ENCODE measurements around the gene RAG2.
"Not testable (repeated sequence)": the region's sequence is repeated elsewhere in the genome, so short reads cannot be mapped to it uniquely, and the experiment has no call there.

The RAG2 gene

DNA sequence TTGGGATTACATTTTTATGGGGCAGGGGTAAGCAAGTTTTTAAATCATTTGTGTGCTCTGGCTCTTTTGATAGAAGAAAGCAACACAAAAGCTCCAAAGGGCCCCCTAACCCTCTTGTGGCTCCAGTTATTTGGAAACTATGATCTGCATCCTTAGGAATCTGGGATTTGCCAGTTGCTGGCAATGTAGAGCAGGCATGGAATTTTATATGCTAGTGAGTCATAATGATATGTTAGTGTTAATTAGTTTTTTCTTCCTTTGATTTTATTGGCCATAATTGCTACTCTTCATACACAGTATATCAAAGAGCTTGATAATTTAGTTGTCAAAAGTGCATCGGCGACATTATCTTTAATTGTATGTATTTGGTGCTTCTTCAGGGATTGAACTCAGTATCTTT lies 20.2 kb downstream of the RAG2 start:
- ATAC-seq: no peak
- Mint-ChIP-seq H3K4me3 (no peak overlapping the region), H3K27ac (no peak overlapping the region), H3K36me3 (no peaks in the 10 kb centered on the region), H3K27me3 (peaks cover 16% of the 10 kb centered on the region), H3K9me3 (peaks cover 6% of the 10 kb centered on the region), H3K4me1 (no peaks in the 10 kb centered on the region)

DNA sequence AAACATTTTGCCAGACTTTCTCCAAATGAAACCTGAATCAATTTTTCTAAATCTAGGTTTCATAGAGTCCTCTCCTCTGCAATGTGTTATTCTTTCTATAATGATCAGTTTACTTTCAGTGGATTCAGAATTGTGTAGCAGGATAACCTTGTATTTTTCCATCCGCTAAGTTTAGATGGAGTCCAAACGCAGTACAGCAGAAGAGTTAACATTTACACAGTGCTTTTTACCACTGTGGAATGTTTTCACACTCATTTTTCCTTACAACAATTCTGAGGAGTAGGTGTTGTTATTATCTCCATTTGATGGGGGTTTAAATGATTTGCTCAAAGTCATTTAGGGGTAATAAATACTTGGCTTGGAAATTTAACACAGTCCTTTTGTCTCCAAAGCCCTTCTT lies 20.7 kb downstream of the RAG2 start:
- no peak overlapping the region for H3K27ac Mint-ChIP-seq
- peaks cover 18% of the 10 kb centered on the region for H3K27me3 Mint-ChIP-seq
- no peak overlapping the region for H3K4me3 Mint-ChIP-seq
- no peak for ATAC-seq
- peaks cover 6% of the 10 kb centered on the region for H3K9me3 Mint-ChIP-seq
- H3K4me1 Mint-ChIP-seq: no peaks in the 10 kb centered on the region
- H3K36me3 Mint-ChIP-seq: no peaks in the 10 kb centered on the region

DNA sequence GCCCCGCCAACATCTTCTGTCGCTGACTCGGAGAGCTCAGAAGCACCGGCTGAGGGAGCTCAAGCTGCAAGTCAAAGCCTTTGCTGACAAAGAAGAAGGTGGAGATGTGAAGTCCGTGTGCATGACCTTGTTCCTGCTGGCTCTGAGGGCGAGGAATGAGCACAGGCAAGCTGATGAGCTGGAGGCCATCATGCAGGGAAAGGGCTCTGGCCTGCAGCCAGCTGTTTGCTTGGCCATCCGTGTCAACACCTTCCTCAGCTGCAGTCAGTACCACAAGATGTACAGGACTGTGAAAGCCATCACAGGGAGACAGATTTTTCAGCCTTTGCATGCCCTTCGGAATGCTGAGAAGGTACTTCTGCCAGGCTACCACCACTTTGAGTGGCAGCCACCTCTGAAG lies 23.6 kb downstream of the RAG2 start:
- ATAC-seq: no peak
- H3K4me3 Mint-ChIP-seq: no peak overlapping the region
- H3K4me1 Mint-ChIP-seq: no peaks in the 10 kb centered on the region
- no peak overlapping the region for H3K27ac Mint-ChIP-seq
- peaks cover 40% of the 10 kb centered on the region for H3K27me3 Mint-ChIP-seq
- no peaks in the 10 kb centered on the region for H3K36me3 Mint-ChIP-seq
- no peaks in the 10 kb centered on the region for H3K9me3 Mint-ChIP-seq

DNA sequence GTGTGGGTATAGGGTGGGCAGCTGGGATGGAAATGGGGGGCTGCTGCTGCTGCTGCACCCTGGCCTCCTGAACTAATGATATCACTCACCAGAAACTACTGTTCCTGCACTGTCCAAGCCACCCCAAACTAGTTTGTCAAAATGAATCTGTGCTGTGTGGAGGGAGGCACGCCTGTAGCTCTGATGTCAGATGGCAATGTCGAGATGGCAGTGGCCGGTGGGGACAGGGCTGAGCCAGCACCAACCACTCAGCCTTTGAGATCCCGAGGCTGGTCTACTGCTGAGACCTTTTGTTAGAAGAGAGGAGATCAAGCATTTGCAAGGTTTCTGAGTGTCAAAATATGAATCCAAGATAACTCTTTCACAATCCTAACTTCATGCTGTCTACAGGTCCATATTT lies 28.9 kb downstream of the RAG2 start:
- Mint-ChIP-seq H3K4me3 (no peak overlapping the region), H3K27me3 (peaks cover 67% of the 10 kb centered on the region), H3K36me3 (no peaks in the 10 kb centered on the region), H3K27ac (no peak overlapping the region), H3K9me3 (no peaks in the 10 kb centered on the region), H3K4me1 (peaks cover 12% of the 10 kb centered on the region)
- ATAC-seq: no peak

DNA sequence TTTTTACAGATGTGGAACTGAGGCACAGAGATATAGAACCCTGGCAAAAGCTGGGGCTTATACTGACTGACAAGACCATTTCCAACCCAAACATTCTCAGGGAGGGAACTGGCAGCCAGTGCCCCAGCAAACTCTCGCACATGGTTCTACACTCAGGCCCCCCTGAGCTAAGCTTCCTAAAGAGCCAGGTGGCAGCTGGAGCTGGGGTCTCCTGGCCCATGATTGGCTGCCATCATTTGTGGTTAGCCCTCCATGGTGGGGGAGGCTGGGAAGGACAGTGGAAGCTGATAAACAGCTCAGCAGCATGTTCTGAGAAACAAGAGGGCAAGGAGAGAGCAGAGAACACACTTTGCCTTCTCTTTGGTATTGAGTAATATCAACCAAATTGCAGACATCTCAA lies 30.3 kb downstream of the RAG2 start, which contains the start of gene RAG1:
Gene RAG1, plus strand, starts transcription at position 314 of the 400 bp plus-strand sequence. CDS start 5,298 bp downstream, outside the sequence.
- H3K27ac Mint-ChIP-seq: no peak within 1 kb of the TSS
- no peaks in the 10 kb centered on the region for H3K36me3 Mint-ChIP-seq
- no peaks in the 10 kb centered on the region for H3K9me3 Mint-ChIP-seq
- no peak for ATAC-seq
- H3K4me1 Mint-ChIP-seq: peaks cover 14% of the 10 kb centered on the region
- H3K4me3 Mint-ChIP-seq: no peak within 1 kb of the TSS
- H3K27me3 Mint-ChIP-seq: peaks cover 67% of the 10 kb centered on the region

DNA sequence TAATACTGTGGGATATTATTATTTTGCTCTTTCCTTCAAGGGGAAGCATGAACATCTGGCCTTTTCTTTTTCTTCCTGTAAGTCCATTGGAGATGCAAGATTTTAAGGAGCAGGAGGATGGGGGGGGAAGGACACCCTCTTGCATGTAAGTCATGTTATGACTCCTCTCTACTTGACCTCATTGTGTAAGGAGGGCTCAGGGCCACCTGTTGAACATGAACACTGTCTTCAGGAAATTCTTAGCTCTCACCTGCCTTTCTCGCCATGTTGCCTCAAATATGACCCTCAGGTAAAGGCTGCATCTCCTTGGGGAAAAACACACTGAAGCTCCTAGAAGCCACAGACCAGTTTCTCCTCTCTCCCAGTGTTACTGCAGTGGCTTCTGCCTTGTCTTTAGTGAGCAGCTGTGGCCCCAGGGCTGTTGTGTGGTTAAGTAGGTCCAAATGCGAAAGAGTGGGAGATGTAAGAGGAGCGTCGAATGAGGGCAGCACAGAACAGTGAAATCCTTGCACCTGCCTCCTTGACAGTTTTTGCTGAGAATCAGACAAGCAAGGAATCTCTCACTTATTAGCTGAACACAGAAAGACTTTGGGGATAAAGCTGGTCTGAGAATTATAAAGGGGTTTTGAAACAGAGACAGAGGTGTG lies 31.5 kb downstream of the RAG2 start:
- Mint-ChIP-seq H3K4me3 (no peak overlapping the region), H3K36me3 (no peaks in the 10 kb centered on the region), H3K27ac (no peak overlapping the region), H3K27me3 (peaks cover 65% of the 10 kb centered on the region), H3K4me1 (peaks cover 14% of the 10 kb centered on the region), H3K9me3 (no peaks in the 10 kb centered on the region)
- ATAC-seq: no peak

DNA sequence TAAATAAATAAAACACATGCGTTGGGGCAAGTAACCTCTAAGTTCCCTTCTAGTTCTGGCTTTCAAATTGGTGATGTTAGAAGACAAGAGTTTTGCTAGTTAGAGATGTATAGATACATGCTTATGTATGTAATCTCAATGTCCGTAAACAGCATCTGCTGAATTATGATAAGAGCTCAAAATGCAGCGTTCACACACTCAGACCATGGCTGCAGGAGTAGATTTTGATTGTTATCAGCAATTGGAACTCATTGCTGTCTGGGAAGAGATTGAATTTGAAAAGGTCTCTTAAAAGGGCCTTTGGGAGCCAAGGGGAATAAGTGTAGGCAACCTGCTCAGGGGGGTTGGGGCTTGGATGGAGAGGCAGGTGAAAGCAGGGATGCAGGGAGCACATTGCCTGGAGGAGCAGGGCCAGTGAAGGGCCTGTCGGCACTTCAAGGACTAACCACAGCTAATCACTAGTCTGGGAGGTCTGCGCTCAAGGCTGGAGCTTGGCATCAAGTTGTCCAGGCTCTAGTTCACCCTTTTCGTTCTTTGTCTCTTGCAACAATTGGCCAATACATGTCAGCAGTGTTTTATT lies 32.9 kb downstream of the RAG2 start:
- Mint-ChIP-seq H3K36me3 (no peaks in the 10 kb centered on the region), H3K4me3 (no peak overlapping the region), H3K27me3 (peaks cover 58% of the 10 kb centered on the region), H3K4me1 (peaks cover 14% of the 10 kb centered on the region), H3K27ac (no peak overlapping the region), H3K9me3 (peaks cover under 1% of the 10 kb centered on the region)
- no peak for ATAC-seq

DNA sequence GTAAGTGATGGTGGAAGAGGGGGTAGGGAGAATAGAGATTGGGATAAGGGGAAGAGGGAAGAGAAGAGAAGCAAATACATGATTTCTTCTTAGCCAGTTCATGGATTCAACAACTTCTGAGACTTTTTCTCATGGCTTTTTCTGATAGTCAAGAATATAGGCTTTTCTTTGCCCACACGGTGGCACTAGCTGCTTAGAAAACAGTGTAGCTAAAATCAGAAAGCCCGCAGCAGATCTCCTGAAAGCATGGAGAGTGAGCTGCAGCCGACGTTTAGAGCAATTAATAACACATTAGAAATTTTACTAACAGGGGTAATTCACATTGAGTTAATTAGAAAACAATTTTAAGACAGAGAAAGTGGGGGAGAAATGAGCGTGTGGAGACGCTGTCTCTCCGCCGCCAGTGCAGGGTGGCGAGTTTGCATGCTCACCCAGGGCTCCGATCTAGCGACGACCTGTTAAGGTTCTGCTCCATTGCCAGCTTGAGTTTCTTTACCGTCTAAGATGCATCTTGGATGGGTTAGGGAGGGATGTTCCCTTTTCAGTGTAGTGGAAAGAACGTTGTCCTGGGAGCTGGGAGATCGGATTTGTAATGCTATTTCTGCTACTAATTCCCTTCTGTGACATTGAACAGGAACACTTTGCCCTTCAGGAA lies 33.5 kb downstream of the RAG2 start:
- H3K27ac Mint-ChIP-seq: no peak overlapping the region

DNA sequence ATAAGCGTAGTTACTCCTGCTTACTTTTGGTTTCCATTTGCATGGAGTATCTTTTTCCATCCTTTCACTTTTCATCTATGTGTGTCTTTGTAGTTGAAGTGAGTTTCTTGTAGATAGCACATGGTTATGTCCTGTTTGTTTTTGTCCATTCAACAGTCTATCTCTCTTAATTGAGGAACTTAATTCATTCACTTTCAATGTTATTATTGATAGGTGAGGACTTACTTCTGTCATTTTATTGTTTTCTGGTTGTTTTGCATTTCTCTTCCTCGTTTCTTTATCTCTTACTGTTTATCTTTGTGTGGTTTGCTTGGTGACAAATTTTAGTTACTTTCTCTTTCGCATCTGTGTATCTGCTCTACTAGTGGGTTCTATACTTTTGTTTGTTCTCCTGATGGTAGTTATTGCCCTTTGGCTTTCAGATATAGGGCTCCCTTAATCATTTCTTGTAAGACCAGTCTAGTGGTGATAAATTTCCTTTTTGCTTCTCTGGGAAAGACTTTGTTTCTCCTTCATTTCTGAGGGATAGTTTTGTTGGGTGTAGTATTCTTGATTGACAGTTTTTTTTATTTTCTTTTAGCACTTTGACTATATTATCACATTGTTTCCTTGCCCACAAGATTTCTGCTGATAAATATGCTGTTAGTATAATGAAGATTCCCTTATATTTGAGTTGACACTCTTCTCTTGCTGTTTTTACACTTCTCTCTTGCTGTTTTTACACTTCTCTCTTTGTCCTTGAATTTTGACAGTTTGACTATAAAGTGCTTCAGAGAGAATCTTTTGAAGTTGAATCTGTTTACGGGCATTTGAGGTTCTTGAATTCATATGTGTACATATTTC lies 39.2 kb downstream of the RAG2 start:
- Mint-ChIP-seq H3K4me1 (peaks cover 7% of the 10 kb centered on the region), H3K4me3 (peak overlapping the region; percentile 1), H3K9me3 (peaks cover 6% of the 10 kb centered on the region), H3K27ac (no peak overlapping the region), H3K36me3 (no peaks in the 10 kb centered on the region), H3K27me3 (peaks cover 25% of the 10 kb centered on the region)
- ATAC-seq: no peak

More for the DNA sequence above, 33.5 kb downstream of the RAG2 start:
- Mint-ChIP-seq H3K4me1 (peaks cover 14% of the 10 kb centered on the region), H3K27me3 (peaks cover 64% of the 10 kb centered on the region), H3K9me3 (peaks cover 3% of the 10 kb centered on the region), H3K36me3 (no peaks in the 10 kb centered on the region), H3K4me3 (peak overlapping the region; percentile 66)
- ATAC-seq: no peak

DNA sequence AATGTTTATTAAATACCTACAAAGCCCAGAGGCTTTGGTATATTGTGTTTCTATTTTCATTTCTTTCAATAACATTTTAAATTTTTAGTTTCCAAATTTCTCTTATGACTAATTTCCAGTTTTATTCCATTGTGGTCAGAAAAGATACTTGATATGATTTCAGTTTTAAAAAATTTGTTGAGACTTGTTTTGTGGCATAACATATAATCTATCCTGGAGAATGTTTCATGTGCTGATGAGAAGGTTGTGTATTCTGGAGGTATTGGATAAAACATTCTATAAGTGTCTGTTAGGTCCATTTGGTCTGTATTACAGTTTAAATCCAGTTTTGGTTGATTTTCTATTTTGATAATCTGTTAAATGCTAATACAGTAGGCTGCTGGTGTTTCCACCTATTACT lies 40.0 kb downstream of the RAG2 start:
- peaks cover 24% of the 10 kb centered on the region for H3K27me3 Mint-ChIP-seq
- H3K36me3 Mint-ChIP-seq: no peaks in the 10 kb centered on the region
- H3K27ac Mint-ChIP-seq: no peak overlapping the region
- no peak for ATAC-seq
- peaks cover 7% of the 10 kb centered on the region for H3K4me1 Mint-ChIP-seq
- peaks cover 6% of the 10 kb centered on the region for H3K9me3 Mint-ChIP-seq
- H3K4me3 Mint-ChIP-seq: no peak overlapping the region

DNA sequence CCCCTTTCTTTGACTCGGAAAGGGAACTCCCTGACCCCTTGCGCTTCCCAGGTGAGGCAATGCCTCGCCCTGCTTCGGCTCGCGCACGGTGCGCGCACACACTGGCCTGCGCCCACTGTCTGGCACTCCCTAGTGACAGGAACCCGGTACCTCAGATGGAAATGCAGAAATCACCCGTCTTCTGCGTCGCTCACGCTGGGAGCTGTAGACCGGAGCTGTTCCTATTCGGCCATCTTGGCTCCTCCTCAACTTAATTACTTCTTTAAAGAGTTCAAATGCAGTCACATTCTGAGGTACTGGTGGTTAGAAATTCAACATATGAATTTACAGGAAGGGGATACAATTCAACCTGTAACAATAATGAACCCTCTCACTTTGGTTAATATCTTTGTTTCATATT lies 40.6 kb downstream of the RAG2 start:
- not testable (repeated sequence) for H3K27ac Mint-ChIP-seq, H3K4me3 Mint-ChIP-seq, H3K9me3 Mint-ChIP-seq, ATAC-seq, H3K4me1 Mint-ChIP-seq, H3K36me3 Mint-ChIP-seq
- H3K27me3 Mint-ChIP-seq: peaks cover 24% of the 10 kb centered on the region

DNA sequence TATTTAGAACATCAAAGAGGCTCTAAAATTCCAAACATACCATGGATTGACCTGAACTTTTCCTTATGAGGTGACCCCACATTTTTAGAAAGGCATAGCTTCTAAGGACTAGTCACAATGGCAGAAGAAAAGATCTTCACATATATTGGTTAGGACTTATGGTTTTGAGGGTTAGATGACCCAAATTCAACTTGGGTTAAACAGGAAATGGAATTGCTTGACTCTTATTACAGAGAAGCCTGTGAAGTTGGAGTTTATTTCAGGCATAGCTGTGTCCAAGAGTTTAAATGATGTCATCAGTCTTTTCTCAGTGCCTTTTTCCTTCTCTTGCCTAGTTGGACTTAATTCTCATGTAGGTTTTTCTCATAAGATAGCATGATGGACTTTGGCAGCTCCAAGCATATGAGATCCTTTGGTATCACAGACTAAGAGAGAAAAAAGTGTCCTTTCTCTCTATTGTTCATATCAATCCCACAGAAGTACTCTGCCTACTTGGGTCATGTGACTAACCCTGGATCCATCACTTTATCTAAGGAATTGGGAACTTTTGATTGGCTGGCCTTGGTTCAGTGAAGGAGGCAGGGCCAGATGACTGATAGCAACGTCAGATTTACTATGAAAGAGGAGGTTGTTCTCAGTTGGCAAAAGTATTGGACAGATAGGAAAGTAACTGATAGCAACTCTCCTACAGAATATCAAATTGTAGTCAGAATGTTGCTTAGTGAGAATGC lies 47.5 kb downstream of the RAG2 start:
- no peak overlapping the region for H3K27ac Mint-ChIP-seq
- no peaks in the 10 kb centered on the region for H3K4me1 Mint-ChIP-seq
- no peak overlapping the region for H3K4me3 Mint-ChIP-seq
- no peaks in the 10 kb centered on the region for H3K36me3 Mint-ChIP-seq
- H3K27me3 Mint-ChIP-seq: peaks cover 27% of the 10 kb centered on the region
- H3K9me3 Mint-ChIP-seq: peaks cover 5% of the 10 kb centered on the region
- no peak for ATAC-seq

Measured in stimulated activated memory B cell treated with anti-CD40 and anti-IgM and Interleukin-4, amounts not matched to agents 10 μg/mL and 1 μg/mL and 100 μg/mL, for 72 hours (primary cell).